ENCODE measurements around the gene GPR158.

Gene GPR158

GRCh38 chr10:25552283-25552919 lies 377.6 kb downstream of the GPR158 start:
- DNase-seq (ENCODE audit: low read depth) = peak; percentile 28
- H3K4me3 ChIP-seq (ENCODE audit: low read length) = no peak overlapping the region
- TF ChIP-seq CTCF (IDR thresholded peaks at IDR 0.05; ENCODE audit: insufficient read depth, low read depth, low read length, missing control alignments) = no peak

- TF ChIP-seq CTCF (IDR thresholded peaks at IDR 0.05; ENCODE audit: insufficient read depth, low read depth, low read length, missing control alignments) = no peak
- H3K4me3 ChIP-seq (ENCODE audit: low read length) = no peak overlapping the region
- DNase-seq (ENCODE audit: low read depth) = no peak
These were observed 381.1 kb downstream of the GPR158 start for GRCh38 chr10:25555865-25556264.

- DNase-seq (ENCODE audit: low read depth) = peak; percentile 96
- TF ChIP-seq CTCF (IDR thresholded peaks at IDR 0.05; ENCODE audit: insufficient read depth, low read depth, low read length, missing control alignments) = no peak
- H3K4me3 ChIP-seq (ENCODE audit: low read length) = no peak overlapping the region
These were observed 381.7 kb downstream of the GPR158 start for GRCh38 chr10:25556457-25556856.

- DNase-seq (ENCODE audit: low read depth) = no peak
- no peak overlapping the region for H3K4me3 ChIP-seq (ENCODE audit: low read length)
- TF ChIP-seq CTCF (IDR thresholded peaks at IDR 0.05; ENCODE audit: insufficient read depth, low read depth, low read length, missing control alignments) = no peak
These were observed 382.3 kb downstream of the GPR158 start for GRCh38 chr10:25557136-25557535.

GRCh38 chr10:25561758-25562157 lies 387.0 kb downstream of the GPR158 start:
- no peak overlapping the region for H3K4me3 ChIP-seq (ENCODE audit: low read length)
- DNase-seq (ENCODE audit: low read depth) = no peak
- TF ChIP-seq CTCF (IDR thresholded peaks at IDR 0.05; ENCODE audit: insufficient read depth, low read depth, low read length, missing control alignments) = no peak

- TF ChIP-seq CTCF (IDR thresholded peaks at IDR 0.05; ENCODE audit: insufficient read depth, low read depth, low read length, missing control alignments) = no peak
- no peak overlapping the region for H3K4me3 ChIP-seq (ENCODE audit: low read length)
- DNase-seq (ENCODE audit: low read depth) = no peak
These were observed 387.7 kb downstream of the GPR158 start for GRCh38 chr10:25562547-25562946.

- TF ChIP-seq CTCF (IDR thresholded peaks at IDR 0.05; ENCODE audit: insufficient read depth, low read depth, low read length, missing control alignments) = no peak
- H3K4me3 ChIP-seq (ENCODE audit: low read length) = no peak overlapping the region
- no peak for DNase-seq (ENCODE audit: low read depth)
These were observed 389.6 kb downstream of the GPR158 start for GRCh38 chr10:25564351-25564750.

All from epithelial cell of esophagus (primary cell).